DMS 273 (cell line): Measurements from ENCODE around the gene FHOD3.
A peak's percentile ranks its signal among the peaks of the same experiment; 100 is the strongest.

ENCODE experiments used
- DNase-seq: peaks from one replicate; lab custom pipeline; 2025; ENCODE audit not compliant: unreplicated experiment; lab: John Stamatoyannopoulos, UW

The FHOD3 gene

GRCh38 chr18:36297417-36298125, at the start of gene FHOD3:
FHOD3 (plus strand) TSS chr18:36297713; CDS start chr18:36297836, 123 bp downstream.
- peak; percentile 87 for DNase-seq

DNA sequence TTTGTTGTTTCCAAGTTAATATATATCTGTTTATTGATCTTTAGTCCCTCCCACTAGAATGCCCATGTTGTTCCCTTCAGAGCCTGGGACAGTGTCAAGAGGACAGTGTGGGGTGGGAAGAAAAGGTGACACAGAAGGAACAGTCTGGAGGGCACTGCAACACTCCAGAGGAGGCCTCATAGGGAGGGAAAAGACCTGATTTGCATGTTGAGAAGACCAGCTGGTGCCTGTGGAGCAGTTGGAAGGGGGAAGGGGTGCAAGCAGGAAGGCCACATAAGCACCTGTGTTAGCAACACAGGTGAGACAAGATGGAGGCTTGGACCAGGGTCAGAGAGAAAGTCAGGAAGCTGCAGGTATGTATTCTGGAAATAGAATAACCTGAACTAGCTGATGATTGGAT, 48.1 kb upstream of the FHOD3 start:
- DNase-seq: peak; percentile 64

GRCh38 chr18:36250827-36251226, 46.7 kb upstream of the FHOD3 start:
- peak; percentile 68 for DNase-seq

- DNase-seq: no peak
These were observed 42.3 kb upstream of the FHOD3 start for GRCh38 chr18:36255072-36255698.

DNA sequence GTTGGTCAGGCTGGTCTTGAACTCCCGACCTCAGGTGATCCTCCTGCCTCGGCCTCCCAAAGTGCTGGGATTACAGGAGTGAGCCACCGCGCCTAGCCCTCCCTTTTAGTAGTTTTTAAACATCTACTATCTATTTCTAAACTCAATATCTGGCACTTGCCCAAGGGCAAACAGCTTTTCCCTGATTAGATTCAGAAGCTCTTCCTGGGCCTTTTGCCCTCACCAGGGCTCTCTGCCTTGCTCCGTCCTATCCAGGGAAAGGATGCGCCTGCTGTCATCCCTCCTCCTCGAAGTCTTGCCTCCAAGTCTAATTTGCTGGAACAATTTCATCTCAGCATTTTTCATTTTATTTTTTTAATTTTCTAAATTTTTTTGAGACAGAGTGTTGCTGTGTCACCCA, 41.4 kb upstream of the FHOD3 start:
- peak; percentile 18 for DNase-seq

DNA sequence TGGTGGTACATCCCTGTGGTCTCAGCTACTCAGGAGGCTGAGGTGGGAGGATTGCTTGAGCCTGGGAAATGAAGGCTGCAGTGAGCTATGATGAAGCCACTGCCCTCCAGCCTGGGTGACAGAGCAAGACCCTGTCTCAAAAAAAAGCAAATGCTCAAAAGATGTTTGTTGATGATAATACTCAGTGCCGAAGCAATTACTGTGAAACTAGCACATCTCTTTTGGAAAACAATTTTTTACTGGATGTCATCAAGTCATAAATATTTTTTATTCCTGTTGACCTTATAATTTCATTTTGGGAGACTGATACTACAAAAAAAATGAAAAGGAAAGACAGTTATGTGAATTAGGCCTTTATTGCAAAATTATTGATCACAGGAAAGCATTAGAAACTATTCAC, 34.5 kb upstream of the FHOD3 start:
- DNase-seq: no peak

DNA sequence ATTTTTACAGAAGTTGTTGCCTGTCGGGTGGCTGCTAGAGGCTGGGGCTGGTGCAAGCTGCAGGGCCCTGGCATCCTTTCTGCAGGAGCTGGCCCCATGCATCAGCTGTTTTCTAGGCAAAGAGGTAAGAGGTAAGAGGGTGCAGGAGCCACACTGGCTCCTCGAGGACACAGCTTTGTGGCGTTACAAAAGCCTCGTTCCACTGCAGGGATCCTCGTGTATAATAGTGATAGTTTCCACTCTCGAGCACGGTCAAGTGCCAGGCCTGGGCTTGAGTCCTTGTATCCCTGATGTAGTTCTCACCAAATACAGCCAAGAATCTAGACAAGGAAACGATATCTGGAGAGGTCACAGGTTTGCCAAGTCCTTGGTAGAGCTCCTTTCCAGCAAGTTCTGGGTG, 33.2 kb upstream of the FHOD3 start:
- no peak for DNase-seq

DNA sequence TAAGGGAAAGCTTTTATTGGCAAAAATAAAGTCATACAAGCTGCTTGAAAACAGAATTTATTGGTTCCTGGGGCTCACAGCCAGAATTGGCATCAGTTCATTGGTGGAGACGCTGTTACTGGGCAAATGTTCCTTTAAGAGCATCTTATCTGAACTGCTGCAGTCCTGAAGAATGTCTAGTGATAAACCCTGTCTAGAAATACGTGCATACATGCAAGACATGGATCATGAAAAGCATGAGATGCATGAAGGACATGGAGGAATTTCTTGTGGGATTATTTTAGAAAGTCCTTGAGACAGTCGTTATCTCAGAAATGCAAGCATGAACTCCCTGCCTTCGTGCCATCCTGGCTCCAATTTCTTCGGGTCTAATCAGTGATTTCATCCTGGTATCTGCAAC, 32.5 kb upstream of the FHOD3 start:
- DNase-seq: peak; percentile 65

DNA sequence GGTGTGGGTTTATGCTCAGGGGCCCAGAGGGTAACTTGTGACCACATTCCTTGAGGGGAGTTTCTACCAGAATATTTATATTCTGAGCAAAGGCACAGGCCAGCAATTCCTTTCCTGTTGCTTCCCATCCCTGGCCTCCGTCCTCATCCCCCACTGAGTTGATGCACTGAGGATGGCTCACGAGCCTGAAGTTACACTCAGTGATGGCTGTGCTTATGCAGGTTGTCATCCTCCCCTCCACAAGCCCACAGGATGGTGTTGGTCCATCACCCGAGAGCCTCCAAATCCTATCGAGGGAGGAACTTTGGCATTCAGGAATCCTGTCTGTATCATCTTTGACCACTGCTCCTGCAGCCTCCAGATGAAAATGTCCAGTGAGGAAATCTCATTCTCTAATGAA, 28.4 kb upstream of the FHOD3 start:
- no peak for DNase-seq

DNA sequence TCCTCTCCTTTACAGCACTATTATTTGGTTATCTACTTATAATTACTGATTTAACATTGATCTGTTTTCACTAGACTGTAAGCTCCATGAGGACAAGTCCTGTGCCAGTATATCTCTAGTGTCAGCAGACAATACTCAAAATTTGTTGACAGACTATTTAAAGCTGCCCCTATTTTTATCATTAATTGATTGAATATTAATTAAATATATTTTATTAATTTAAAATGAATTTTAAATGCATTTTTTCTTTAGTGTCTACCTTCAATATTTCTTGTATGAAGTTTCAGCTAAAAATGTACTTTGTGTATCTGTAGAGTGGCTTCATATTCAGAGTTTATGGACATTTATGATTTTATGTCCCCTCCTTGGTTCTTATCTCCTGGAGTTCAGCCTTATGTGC, 26.4 kb upstream of the FHOD3 start:
- DNase-seq: no peak

DNA sequence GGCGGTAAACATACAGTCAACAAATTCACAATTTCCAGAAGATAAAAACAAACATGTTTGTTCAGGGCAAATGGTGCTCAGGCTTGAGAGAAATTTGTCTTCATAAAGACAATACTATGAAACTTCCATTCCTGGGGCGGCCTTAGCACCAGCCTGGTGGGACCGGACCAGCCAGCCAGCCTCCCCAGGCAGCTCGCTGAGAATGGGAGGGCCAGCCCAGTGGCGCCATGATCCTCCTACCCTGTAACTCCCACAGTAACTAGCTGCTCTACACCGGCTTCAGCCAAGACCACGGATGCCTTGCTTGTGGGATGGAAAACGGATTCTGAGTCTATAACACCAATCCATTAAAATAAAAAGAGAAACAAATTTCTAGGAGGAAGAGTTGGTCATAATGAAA, 24.2 kb upstream of the FHOD3 start:
- DNase-seq: no peak

DNA sequence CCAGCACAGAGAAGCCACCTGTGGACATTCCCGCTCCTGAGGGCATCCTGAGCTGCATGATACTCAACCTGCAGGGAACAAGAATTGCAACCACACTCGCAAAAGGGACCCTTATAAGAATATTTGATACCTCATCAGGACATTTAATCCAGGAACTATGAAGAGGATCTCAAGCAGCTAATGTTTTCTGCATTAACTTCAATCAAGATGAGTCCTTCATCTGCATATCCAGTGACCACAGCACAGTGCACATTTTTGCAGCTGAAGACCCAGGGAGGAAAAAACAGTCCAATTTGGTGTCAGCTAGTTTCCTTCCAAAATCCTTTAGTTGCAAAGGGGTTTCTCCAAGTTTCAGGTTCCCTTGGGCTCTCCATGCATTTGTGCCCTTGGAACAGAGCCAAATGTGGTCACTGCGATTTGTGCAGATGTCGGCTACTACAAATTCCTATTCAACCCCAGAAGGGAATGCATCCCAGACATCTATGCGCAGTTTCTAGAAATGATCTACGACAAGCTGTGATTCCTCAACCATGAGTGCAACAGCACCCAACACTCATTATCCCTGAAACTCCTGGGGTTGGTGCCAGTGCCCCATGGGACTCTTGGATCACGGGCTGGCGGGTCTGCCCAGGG, 23.3 kb upstream of the FHOD3 start:
- no peak for DNase-seq

- no peak for DNase-seq
These were observed 22.0 kb upstream of the FHOD3 start for GRCh38 chr18:36275561-36275960.

GRCh38 chr18:36279001-36279400, 18.5 kb upstream of the FHOD3 start:
- no peak for DNase-seq

GRCh38 chr18:36281936-36282335, 15.6 kb upstream of the FHOD3 start:
- peak; percentile 65 for DNase-seq

DNA sequence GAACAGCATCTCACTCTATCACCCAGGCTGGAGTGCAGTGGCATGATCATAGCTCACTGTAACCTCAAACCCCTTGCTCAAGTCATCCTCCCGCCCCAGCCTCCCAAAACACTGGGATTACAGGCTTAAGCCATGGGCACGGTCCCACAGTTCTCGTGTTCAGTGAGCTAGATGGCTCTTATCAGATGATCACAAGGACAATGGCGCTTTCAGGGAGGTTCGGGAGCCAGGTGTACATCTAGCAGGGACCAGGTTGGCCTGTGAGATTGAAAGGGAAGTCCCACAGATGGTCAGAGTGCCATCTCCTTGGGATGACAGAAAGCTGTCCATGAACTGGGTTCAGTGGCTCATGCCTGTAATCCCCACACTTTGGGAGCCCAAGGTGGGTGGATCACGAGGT, 14.1 kb upstream of the FHOD3 start:
- DNase-seq: no peak

DNA sequence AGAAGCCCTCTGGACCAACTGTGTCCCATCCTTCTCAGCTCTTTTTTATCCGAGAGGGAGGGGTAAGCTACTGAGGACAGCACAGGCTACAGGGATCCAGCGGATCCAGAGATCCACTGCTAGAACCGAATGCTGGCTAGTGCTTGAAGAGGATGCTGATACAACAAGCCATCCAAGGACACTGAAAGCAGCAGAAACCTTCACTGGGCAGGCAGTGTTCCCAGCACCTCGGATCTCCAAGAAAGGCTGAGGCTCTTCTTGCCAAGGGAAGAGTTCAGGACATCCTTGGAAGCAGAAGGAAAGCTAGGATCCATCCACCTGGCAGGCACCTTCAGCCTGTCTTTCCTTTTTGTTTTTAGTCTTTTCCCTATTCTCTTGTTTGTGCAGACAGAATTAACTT, 13.2 kb upstream of the FHOD3 start:
- DNase-seq: no peak

DNA sequence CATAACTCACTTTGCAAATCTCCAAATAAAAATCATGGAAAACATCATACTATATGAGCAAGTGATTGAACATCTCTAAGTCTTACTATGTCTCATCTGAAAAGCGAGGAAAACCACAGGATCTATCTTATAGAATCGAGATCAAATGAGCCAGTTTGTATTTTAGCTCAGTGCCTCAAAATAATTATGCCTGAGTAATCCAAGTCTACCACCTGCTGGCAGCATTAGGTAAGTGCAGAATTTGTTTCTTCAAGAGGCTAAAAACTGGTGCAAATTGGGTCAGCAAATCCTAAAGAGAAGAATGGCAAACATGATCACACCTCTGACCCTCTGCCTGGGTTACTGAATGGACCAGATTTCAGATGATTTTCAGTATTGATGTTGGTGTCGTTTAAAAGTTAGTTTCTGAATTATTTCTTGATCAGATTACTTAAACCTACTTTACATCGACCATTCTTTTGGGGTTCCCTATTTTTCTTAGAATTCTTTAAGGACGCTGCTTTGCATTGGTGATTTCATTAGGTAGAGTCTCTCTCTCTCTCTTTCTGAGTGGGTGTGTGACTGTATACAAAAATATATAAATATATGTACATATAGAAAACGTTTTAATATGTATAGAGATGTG, 12.7 kb upstream of the FHOD3 start:
- peak; percentile 86 for DNase-seq

GRCh38 chr18:36287653-36288052, 9.9 kb upstream of the FHOD3 start:
- no peak for DNase-seq

- DNase-seq: no peak
These were observed 8.8 kb upstream of the FHOD3 start for GRCh38 chr18:36288689-36289088.

GRCh38 chr18:36294031-36294430, 3.5 kb upstream of the FHOD3 start:
- no peak for DNase-seq

DNA sequence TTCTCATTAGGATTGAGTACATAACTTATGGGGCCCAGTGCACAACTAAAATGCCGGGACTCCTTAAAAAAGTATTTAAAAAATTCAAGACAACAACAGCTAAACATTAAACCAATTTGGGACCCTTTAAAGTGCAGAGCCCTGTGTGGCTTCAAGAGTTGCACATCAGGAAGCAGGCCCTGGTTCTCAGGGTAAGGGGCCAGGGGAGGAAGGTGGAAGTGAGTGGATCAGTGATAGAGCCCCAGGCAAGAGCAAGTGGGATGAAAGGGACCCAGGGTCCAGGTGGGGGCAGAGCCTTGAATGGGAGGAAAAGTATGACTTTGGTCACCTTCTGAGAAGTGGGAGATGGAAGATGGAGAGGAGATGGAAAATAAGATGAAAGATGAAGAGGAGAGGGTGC, 2.3 kb upstream of the FHOD3 start:
- no peak for DNase-seq
